HG03439 (cell line): Measurements from ENCODE around the gene TWSG1.
"Not testable (repeated sequence)": the region's sequence is repeated elsewhere in the genome, so short reads cannot be mapped to it uniquely, and the experiment has no call there.

ENCODE experiments used
- ATAC-seq: cut with Tn5 transposase; IDR thresholded peaks from one replicate; pipeline ENCODE4 v1.9.1; 2021; ENCODE audit warnings: mild to moderate bottlenecking, moderate library complexity; ENCODE audit not compliant: unreplicated experiment

Gene TWSG1

GRCh38 chr18:9449600-9450414 lies 115.2 kb downstream of the TWSG1 start:
- ATAC-seq = no peak

- not testable (repeated sequence) for ATAC-seq
Observed at GRCh38 chr18:9450920-9451319, 116.3 kb downstream of the TWSG1 start.
